Activated CD8-positive, alpha-beta memory T cell treated with anti-CD3 and anti-CD28 coated beads, Interleukin-2, amount 50 U/mL, for 1 hour (primary cell): ENCODE data around the gene FLII.
A peak's percentile ranks its signal among the peaks of the same experiment; 100 is the strongest.

Source experiments
- DNase-seq: peaks from one replicate; pipeline ENCODE4 v3.0.0-alpha.2; 2020; ENCODE audit errors: extremely low read depth

The FLII gene

GRCh38 chr17:18245038-18245776, 13.3 kb downstream of the FLII start:
- no peak for DNase-seq

- DNase-seq = no peak
Measured at GRCh38 chr17:18241229-18241871, 17.2 kb downstream of the FLII start.

GRCh38 chr17:18240449-18240848, 18.1 kb downstream of the FLII start:
- no peak for DNase-seq

- no peak for DNase-seq
Measured at GRCh38 chr17:18238299-18238698, 20.2 kb downstream of the FLII start.

- no peak for DNase-seq
Measured at GRCh38 chr17:18237461-18237860, 21.1 kb downstream of the FLII start.

GRCh38 chr17:18236494-18236893, 22.0 kb downstream of the FLII start:
- no peak for DNase-seq

- no peak for DNase-seq
Measured at GRCh38 chr17:18235743-18236256, 22.7 kb downstream of the FLII start.

GRCh38 chr17:18234853-18235380, 23.6 kb downstream of the FLII start:
- no peak for DNase-seq

- no peak for DNase-seq
Measured at GRCh38 chr17:18233803-18234518, 24.6 kb downstream of the FLII start.

GRCh38 chr17:18231164-18231563, 27.4 kb downstream of the FLII start:
- no peak for DNase-seq

GRCh38 chr17:18230288-18231141, 28.0 kb downstream of the FLII start:
- DNase-seq = no peak

- no peak for DNase-seq
Measured at GRCh38 chr17:18229771-18230170, 28.8 kb downstream of the FLII start.

- no peak for DNase-seq
Measured at GRCh38 chr17:18229254-18229653, 29.3 kb downstream of the FLII start.

- DNase-seq = no peak
Measured at GRCh38 chr17:18228176-18228682, 30.3 kb downstream of the FLII start.

GRCh38 chr17:18227635-18228034, 30.9 kb downstream of the FLII start:
- no peak for DNase-seq

GRCh38 chr17:18226284-18226945, 32.1 kb downstream of the FLII start:
- DNase-seq = no peak

GRCh38 chr17:18225642-18226283, 32.8 kb downstream of the FLII start:
- no peak for DNase-seq

GRCh38 chr17:18225121-18225641, 33.4 kb downstream of the FLII start, which contains the start of gene LLGL1:
Gene LLGL1 (plus strand): TSS chr17:18225635. CDS start chr17:18225683, 48 bp downstream.
- peak; percentile 81 for DNase-seq

GRCh38 chr17:18224387-18225120, 34.0 kb downstream of the FLII start:
- no peak for DNase-seq
